HL-60 (cell line): ENCODE results near the gene GRIP2.

Experiments used
- DNase-seq, 2 experiments: peaks; one replicate each; pipeline ENCODE4 v3.0.0-alpha.2; 2010 to 2020; ENCODE audit warnings: low read depth in 1 of 2, low spot score in 1 of 2
- H3K27ac ChIP-seq: fragments of 250-450 bp; sonication (Bioruptor Pico); replicated peaks from 2 replicates; pipeline ENCODE4 v1.5.1; 2020; ENCODE audit warnings: mild to moderate bottlenecking, moderate library complexity
- H3K27me3 ChIP-seq: fragments of 250-450 bp; sonication (Bioruptor Pico); 2 replicates; pipeline ENCODE4 v1.5.1; 2021; ENCODE audit warnings: mild to moderate bottlenecking, moderate library complexity; ENCODE audit not compliant: insufficient read depth, poor library complexity, severe bottlenecking
- H3K4me3 ChIP-seq: replicated peaks from 2 replicates; pipeline ENCODE4 v1.5.1; 2011; ENCODE audit warnings: mild to moderate bottlenecking, control low read depth, low read length; ENCODE audit not compliant: insufficient read depth
- CTCF ChIP-seq: IDR thresholded peaks from one replicate; pipeline ENCODE4 v1.5.1; 2011; ENCODE audit warnings: low read length, control low read depth, inconsistent platforms; ENCODE audit not compliant: insufficient read depth
- GABPA ChIP-seq: IDR thresholded peaks from 2 replicates; pipeline ENCODE4 v1.6.1; 2012; ENCODE audit warnings: low read depth
- POLR2AphosphoS5 ChIP-seq: IDR thresholded peaks from 2 replicates; pipeline ENCODE4 v1.6.1; 2012; ENCODE audit warnings: low read depth
- SPI1 ChIP-seq: IDR thresholded peaks from 2 replicates; pipeline ENCODE4 v1.6.1; 2012; ENCODE audit warnings: low read depth, mild to moderate bottlenecking, borderline replicate concordance
- TF ChIP-seq, protein P1 (sequence below): IDR thresholded peaks from 2 replicates; pipeline ENCODE4 v1.6.1; 2012; ENCODE audit warnings: low read depth; ENCODE audit not compliant: insufficient replicate concordance

GRIP2 gene

GRCh38 chr3:14440531-14441239, 99.5 kb downstream of the GRIP2 start:
- Histone ChIP-seq H3K4me3 (no peak overlapping the region), H3K27me3 (no peaks in the 10 kb centered on the region), H3K27ac (no peak overlapping the region)
- no peak for TF ChIP-seq POLR2AphosphoS5
- TF ChIP-seq SPI1, result no peak
- TF ChIP-seq, protein P1, sequence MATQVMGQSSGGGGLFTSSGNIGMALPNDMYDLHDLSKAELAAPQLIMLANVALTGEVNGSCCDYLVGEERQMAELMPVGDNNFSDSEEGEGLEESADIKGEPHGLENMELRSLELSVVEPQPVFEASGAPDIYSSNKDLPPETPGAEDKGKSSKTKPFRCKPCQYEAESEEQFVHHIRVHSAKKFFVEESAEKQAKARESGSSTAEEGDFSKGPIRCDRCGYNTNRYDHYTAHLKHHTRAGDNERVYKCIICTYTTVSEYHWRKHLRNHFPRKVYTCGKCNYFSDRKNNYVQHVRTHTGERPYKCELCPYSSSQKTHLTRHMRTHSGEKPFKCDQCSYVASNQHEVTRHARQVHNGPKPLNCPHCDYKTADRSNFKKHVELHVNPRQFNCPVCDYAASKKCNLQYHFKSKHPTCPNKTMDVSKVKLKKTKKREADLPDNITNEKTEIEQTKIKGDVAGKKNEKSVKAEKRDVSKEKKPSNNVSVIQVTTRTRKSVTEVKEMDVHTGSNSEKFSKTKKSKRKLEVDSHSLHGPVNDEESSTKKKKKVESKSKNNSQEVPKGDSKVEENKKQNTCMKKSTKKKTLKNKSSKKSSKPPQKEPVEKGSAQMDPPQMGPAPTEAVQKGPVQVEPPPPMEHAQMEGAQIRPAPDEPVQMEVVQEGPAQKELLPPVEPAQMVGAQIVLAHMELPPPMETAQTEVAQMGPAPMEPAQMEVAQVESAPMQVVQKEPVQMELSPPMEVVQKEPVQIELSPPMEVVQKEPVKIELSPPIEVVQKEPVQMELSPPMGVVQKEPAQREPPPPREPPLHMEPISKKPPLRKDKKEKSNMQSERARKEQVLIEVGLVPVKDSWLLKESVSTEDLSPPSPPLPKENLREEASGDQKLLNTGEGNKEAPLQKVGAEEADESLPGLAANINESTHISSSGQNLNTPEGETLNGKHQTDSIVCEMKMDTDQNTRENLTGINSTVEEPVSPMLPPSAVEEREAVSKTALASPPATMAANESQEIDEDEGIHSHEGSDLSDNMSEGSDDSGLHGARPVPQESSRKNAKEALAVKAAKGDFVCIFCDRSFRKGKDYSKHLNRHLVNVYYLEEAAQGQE, result no peak
- TF ChIP-seq CTCF, result no peak
- no peak for TF ChIP-seq GABPA
- DNase-seq, result no peak

DNA sequence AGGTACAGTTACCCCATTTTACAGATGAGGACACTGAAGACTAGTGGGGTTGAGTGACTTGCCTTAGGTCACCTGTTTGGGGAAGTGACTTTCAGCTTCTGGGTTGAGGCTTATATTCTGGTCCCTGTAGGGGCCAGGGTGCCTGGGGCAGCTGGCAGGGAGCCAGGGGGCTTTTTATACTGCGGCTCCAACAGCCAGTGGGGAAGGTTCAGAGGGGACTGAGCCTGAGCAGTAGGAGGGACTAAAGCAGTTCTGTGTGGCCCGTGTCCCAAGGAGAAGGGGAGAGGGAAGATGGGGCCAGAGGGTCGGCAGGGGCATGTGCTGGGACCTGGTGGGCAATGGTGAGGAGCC, 100.0 kb downstream of the GRIP2 start:
- TF ChIP-seq SPI1, result peak; percentile 54; the same call in 1 of the 2 replicates
- no peak for TF ChIP-seq CTCF

DNA sequence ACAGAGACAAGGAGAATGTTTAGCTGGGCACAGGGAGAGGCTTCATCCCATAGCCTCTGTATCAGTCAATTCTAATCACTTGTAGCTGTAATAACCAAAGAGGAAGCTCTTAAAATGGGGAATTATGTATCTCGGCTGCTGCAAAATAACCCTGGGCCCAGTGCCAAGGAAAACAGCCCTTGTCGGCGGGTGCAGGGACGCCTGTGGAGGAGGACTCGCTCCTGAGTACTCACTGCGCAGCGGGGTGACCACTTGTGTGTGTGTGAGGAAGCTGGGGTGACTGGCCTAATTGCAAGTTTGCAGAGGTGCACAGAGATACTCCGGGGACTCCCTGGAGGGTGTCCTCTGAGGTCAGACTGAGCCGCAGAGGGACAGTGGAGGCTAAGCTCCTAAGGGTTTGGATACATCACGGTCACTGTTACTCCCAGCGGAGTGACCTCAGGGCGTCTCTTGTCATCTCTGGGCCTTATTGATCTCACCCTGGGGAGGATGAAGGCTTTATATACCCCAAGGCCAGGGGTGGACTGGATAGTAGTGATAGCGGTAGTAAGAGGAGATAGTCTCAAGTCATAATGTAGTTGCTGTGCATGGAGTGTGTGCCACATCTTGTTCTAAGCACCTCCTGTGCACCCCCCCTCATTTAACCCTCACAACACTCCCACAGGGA, 100.5 kb downstream of the GRIP2 start:
- no peaks in the 10 kb centered on the region for H3K27me3 ChIP-seq
- peak overlapping the region; percentile 23; the same call in 1 of the 2 replicates for H3K27ac ChIP-seq
- TF ChIP-seq, protein P1, result no peak
- TF ChIP-seq POLR2AphosphoS5, result peak; percentile 45; the same call in 1 of the 2 replicates
- TF ChIP-seq SPI1, result peak; percentile 2; the same call in 1 of the 2 replicates
- DNase-seq, result peak; percentile 63 to 91
- no peak overlapping the region for H3K4me3 ChIP-seq

More for the DNA sequence above, 100.0 kb downstream of the GRIP2 start:
- DNase-seq, result peak in 1 of 2 experiments; percentile 22
- Histone ChIP-seq H3K4me3 (no peak overlapping the region), H3K27ac (no peak overlapping the region), H3K27me3 (no peaks in the 10 kb centered on the region)
